OCI-LY1 (cell line): ENCODE data around the gene HES1.

Source experiments
- CTCF ChIP-seq: fragments of 200-600 bp; sonication (generic), shearing (Covaris generic); IDR thresholded peaks from 2 replicates; pipeline ENCODE4 v1.5.1; 2017; ENCODE audit warnings: mild to moderate bottlenecking, antibody characterized with exemption, low read length, moderate library complexity, mixed read lengths
- EZH2 ChIP-seq: fragments of 200-600 bp; sonication (generic), shearing (Covaris generic); IDR thresholded peaks from 2 replicates; pipeline ENCODE4 v1.8.0; 2017; ENCODE audit warnings: borderline replicate concordance, mixed run types, mild to moderate bottlenecking, antibody characterized with exemption, low read length, moderate library complexity, mixed read lengths

GRCh38 chr3:194101592-194102432, 34.1 kb upstream of the HES1 start:
- no peak for TF ChIP-seq CTCF
- no peak for TF ChIP-seq EZH2
